ENCODE data around the gene UNC13C.

Gene UNC13C

GRCh38 chr15:54017959-54018358 is 39.7 kb downstream of the UNC13C start:
- DNase-seq (ENCODE audit: low read depth, low spot score): no peak

- DNase-seq (ENCODE audit: low read depth, low spot score): no peak
Measured at GRCh38 chr15:54026258-54026657, 48.0 kb downstream of the UNC13C start.

GRCh38 chr15:54026891-54027290 is 48.6 kb downstream of the UNC13C start:
- DNase-seq (ENCODE audit: low read depth, low spot score): no peak

GRCh38 chr15:54029081-54029480 is 50.8 kb downstream of the UNC13C start:
- no peak for DNase-seq (ENCODE audit: low read depth, low spot score)

- no peak for DNase-seq (ENCODE audit: low read depth, low spot score)
Measured at GRCh38 chr15:54032066-54032465, 53.8 kb downstream of the UNC13C start.

- DNase-seq (ENCODE audit: low read depth, low spot score): no peak
Measured at GRCh38 chr15:54033356-54033860, 55.2 kb downstream of the UNC13C start.

- no peak for DNase-seq (ENCODE audit: low read depth, low spot score)
Measured at GRCh38 chr15:54033869-54034458, 55.7 kb downstream of the UNC13C start.

GRCh38 chr15:54035616-54036015 is 57.4 kb downstream of the UNC13C start:
- no peak for DNase-seq (ENCODE audit: low read depth, low spot score)

GRCh38 chr15:54045397-54045796 is 67.2 kb downstream of the UNC13C start:
- no peak for DNase-seq (ENCODE audit: low read depth, low spot score)

- no peak for DNase-seq (ENCODE audit: low read depth, low spot score)
Measured at GRCh38 chr15:54046093-54046492, 67.9 kb downstream of the UNC13C start.

GRCh38 chr15:54064365-54064764 is 86.1 kb downstream of the UNC13C start:
- no peak for DNase-seq (ENCODE audit: low read depth, low spot score)

GRCh38 chr15:54066403-54066802 is 88.2 kb downstream of the UNC13C start:
- no peak for DNase-seq (ENCODE audit: low read depth, low spot score)

- DNase-seq (ENCODE audit: low read depth, low spot score): no peak
Measured at GRCh38 chr15:54082836-54083492, 104.7 kb downstream of the UNC13C start.

- DNase-seq (ENCODE audit: low read depth, low spot score): no peak
Measured at GRCh38 chr15:54083501-54083900, 105.3 kb downstream of the UNC13C start.

GRCh38 chr15:54083991-54084390 is 105.8 kb downstream of the UNC13C start:
- no peak for DNase-seq (ENCODE audit: low read depth, low spot score)

- no peak for DNase-seq (ENCODE audit: low read depth, low spot score)
Measured at GRCh38 chr15:54088837-54089236, 110.6 kb downstream of the UNC13C start.

- no peak for DNase-seq (ENCODE audit: low read depth, low spot score)
Measured at GRCh38 chr15:54089776-54090175, 111.5 kb downstream of the UNC13C start.

GRCh38 chr15:54091651-54092050 is 113.4 kb downstream of the UNC13C start:
- no peak for DNase-seq (ENCODE audit: low read depth, low spot score)

GRCh38 chr15:54094661-54095060 is 116.4 kb downstream of the UNC13C start:
- no peak for DNase-seq (ENCODE audit: low read depth, low spot score)

- DNase-seq (ENCODE audit: low read depth, low spot score): no peak
Measured at GRCh38 chr15:54097019-54097418, 118.8 kb downstream of the UNC13C start.

- no peak for DNase-seq (ENCODE audit: low read depth, low spot score)
Measured at GRCh38 chr15:54099010-54099409, 120.8 kb downstream of the UNC13C start.

GRCh38 chr15:54101664-54102270 is 123.5 kb downstream of the UNC13C start:
- DNase-seq (ENCODE audit: low read depth, low spot score): no peak

- DNase-seq (ENCODE audit: low read depth, low spot score): no peak
Measured at GRCh38 chr15:54102704-54103103, 124.5 kb downstream of the UNC13C start.

Measured in brain pericyte (primary cell).